Right lobe of liver (tissue), 4 donors: Measurements from ENCODE around the gene GPR141.

Experiments
- CTCF ChIP-seq, 4 donors: fragments of 200-600 bp in 3 of 4; fragments of 450-650 bp in 1 of 4; IDR thresholded peaks; one replicate each; pipeline versions ENCODE4 v1.5.1 to v1.8.0; 2016 to 2022; ENCODE audit warnings: antibody characterized with exemption in 4 of 4, mild to moderate bottlenecking in 2 of 4
- POLR2A ChIP-seq: fragments of 450-650 bp; IDR thresholded peaks from one replicate; pipeline ENCODE4 v1.6.1; 2017; ENCODE audit warnings: antibody characterized with exemption, mild to moderate bottlenecking
- donor health status: DM: no; HTN: no; CAD: no.
- donor health status: DM: no; HTN: no; CAD: no.
- donor health status: DM: no; HTN: yes; CAD: no.

- TF ChIP-seq CTCF (IDR thresholded peaks at IDR 0.05) (no peak), POLR2A (no peak)
Observed at GRCh38 chr7:37635346-37635745, 48.2 kb upstream of the GPR141 start.
